GM20000 (cell line): ENCODE data around the gene ATP6V1E1.

Source experiments
- DNase-seq: peaks from one replicate; pipeline ENCODE4 v3.0.0; 2012; ENCODE audit warnings: low spot score
- TF ChIP-seq, protein P1 (sequence below): IDR thresholded peaks from 2 replicates; pipeline ENCODE4 v1.5.1; 2012; ENCODE audit warnings: mild to moderate bottlenecking, control low read depth; ENCODE audit errors: extremely low read depth, missing control alignments

Gene ATP6V1E1

DNA sequence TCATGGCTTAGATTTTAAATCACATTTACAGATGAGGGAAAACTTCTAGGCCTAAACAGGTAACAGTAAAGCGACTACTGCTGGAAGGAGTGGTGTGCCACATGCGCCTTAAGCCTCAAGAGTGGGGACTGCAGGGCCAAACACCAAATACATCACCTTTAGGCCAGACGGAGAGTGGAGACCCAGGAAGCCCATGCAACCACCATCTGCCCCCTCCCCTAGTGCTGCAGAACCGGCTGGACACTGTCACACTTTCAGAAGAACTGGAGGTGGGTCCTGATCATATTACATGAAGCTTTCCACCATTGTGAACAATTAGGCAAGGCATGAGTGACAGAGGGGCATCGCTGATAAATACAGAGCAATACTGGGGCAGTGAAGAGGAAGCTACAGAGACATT lies 36.3 kb downstream of the ATP6V1E1 start:
- DNase-seq: no peak
- TF ChIP-seq, protein P1, sequence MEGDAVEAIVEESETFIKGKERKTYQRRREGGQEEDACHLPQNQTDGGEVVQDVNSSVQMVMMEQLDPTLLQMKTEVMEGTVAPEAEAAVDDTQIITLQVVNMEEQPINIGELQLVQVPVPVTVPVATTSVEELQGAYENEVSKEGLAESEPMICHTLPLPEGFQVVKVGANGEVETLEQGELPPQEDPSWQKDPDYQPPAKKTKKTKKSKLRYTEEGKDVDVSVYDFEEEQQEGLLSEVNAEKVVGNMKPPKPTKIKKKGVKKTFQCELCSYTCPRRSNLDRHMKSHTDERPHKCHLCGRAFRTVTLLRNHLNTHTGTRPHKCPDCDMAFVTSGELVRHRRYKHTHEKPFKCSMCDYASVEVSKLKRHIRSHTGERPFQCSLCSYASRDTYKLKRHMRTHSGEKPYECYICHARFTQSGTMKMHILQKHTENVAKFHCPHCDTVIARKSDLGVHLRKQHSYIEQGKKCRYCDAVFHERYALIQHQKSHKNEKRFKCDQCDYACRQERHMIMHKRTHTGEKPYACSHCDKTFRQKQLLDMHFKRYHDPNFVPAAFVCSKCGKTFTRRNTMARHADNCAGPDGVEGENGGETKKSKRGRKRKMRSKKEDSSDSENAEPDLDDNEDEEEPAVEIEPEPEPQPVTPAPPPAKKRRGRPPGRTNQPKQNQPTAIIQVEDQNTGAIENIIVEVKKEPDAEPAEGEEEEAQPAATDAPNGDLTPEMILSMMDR: no peak

GRCh38 chr22:17590586-17590985 lies 38.0 kb downstream of the ATP6V1E1 start:
- TF ChIP-seq, protein P1: no peak
- DNase-seq: no peak

GRCh38 chr22:17589810-17590375 lies 38.7 kb downstream of the ATP6V1E1 start:
- DNase-seq: no peak
- TF ChIP-seq, protein P1: no peak

- DNase-seq: no peak
Measured at GRCh38 chr22:17588606-17589005, 39.9 kb downstream of the ATP6V1E1 start.

GRCh38 chr22:17587629-17588028 lies 40.9 kb downstream of the ATP6V1E1 start:
- TF ChIP-seq, protein P1: no peak
- DNase-seq: no peak

More at GRCh38 chr22:17588606-17589005, 39.9 kb downstream of the ATP6V1E1 start:
- TF ChIP-seq, protein P1: no peak

- no peak for DNase-seq
- TF ChIP-seq, protein P1: no peak
Measured at GRCh38 chr22:17586831-17587440, 41.6 kb downstream of the ATP6V1E1 start.

DNA sequence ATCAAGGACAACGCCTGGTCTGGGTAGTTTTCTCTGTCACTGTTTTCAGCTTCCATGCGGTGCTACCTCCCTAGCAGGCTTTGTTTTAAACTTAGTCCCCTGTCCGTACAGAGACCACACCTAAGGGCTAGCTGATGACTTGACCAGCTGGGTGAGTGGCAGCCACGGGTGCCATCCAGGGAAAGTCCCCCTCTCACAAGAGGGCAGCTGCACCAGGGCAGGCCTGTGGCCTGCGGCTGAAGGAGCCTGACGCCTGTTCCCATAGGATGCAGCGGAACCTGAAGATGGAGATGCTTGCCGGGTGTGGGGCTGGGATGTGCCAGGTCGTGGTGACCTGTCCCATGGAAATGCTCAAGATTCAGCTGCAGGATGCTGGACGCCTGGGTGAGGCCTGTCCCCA lies 45.4 kb downstream of the ATP6V1E1 start:
- no peak for DNase-seq
- TF ChIP-seq, protein P1: no peak
